SK-N-MC (cell line): ENCODE results near the gene PGA4.

Experiments
- EZH2 ChIP-seq: fragments of 200-600 bp; sonication (generic); IDR thresholded peaks from one replicate; pipeline ENCODE4 v1.6.1; 2017; ENCODE audit warnings: antibody characterized with exemption
- POLR2AphosphoS5 ChIP-seq: IDR thresholded peaks from 2 replicates; pipeline ENCODE4 v1.6.1; 2012; ENCODE audit warnings: mild to moderate bottlenecking, low read depth, low read length, borderline replicate concordance

DNA sequence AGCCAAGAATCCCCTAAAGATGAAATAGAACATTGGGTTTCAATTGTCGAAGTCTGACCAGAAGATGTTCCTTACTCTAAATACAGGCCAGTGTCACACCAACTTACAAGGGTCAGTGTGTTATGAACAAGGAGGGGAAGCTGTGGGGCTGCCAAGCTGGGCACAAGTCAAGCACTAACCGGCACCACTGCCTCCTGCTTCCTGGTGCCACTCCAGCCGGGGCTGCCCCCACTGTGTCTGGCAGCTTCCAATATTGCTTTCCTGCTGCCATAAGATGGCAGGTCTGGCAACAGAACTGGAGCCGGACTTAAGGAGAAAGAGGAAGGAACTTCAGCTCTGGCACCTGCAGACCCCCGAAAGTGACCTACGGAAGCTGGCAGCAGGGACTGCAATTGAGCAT is 47.2 kb upstream of the PGA4 start:
- no peak for TF ChIP-seq POLR2AphosphoS5
- TF ChIP-seq EZH2: no peak
